ENCODE data around the gene CARF.

The CARF gene

DNA sequence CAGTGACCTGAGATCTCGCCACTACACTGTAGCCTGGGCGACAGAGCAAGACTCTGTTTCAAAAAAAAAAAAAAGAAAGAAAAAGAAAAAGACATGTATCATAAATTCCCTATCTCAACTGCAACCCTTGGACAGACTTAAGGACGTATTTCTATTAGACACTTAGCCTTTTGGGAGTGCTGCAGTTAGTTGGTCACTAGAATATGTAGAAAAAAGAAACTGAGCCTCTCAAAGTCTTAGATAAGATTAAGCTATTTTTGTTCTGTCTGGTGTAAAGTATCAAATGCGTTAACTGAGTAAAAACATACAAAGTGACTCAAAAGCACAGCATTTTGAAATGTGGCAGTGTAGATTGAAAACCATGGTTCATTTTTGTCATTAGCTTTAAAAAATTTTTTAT lies 109.9 kb downstream of the CARF start:
- no peak for DNase-seq (ENCODE audit: low spot score)

DNA sequence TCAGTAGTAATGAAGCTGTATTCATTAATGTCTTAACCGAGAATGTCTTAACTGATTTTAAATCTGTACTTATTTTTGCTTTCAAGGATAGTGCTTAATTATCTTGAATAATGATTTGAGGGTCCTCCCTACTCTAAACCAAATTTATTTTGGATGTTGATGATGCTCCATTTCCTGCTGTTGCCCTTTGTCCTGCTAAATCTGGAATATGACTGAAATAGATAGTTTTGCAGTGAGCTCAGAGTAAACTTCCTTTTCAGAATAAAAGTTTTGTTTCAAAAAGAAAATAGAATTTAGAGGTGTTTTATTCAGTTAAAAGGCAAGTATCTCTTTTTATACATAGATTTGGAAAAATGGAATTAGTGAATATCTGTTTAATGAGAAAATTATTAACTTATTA lies 110.7 kb downstream of the CARF start:
- DNase-seq (ENCODE audit: low spot score) = no peak

DNA sequence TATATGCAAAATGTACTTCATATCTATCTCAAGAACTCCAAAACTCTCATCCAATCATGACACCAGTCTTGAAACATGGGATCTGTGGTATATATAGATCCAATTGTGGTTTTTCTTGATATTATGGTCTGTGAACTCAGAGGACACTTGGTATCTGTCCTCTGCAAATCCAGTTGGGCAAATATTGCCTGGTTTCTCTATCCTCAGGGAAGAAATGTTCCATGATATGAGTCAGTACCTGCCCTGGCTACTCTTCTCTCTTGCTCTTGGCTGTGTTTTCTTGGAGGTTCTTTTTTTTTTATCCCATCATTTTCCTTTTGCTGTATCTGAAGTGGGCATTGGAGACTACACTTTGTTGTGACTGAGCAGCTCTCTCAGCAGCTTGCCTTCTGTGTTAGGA lies 113.5 kb downstream of the CARF start:
- no peak for DNase-seq (ENCODE audit: low spot score)

DNA sequence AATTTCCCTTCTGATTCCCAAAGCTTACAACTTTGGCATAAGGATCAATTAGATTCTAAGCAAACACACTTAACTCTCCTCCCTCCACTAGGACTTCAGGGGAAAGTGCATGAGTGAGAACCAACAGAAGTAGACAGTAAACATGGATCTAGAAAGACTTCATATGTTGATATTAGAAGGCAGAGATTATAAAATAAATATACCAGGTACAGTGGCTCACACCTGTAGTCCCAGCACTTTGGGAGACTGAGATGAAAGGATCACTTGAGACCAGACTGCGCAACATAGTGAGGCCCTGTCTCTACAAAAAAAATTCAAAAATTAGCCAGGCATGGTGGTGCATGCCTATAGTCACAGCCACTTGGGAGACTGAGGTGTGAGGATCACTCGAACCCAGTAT lies 118.5 kb downstream of the CARF start:
- DNase-seq (ENCODE audit: low spot score) = no peak

DNA sequence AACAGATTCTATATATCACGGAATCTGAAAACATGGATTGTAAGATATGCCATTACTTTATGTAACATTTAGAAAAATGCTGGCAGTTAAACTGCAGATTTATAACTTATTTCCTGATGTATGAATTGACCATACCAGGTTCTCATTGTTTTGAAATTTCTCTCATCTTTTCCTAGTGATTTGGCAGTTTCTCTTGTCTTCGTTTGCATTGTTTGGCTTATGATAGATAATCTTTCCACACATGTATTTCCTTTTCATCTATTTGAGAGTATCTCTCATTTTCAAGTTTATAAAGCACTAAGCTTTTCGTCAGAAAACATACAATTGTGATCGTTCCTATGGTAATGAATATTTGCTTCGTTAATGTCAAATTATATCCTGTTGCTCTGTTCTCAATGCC lies 118.9 kb downstream of the CARF start:
- DNase-seq (ENCODE audit: low spot score) = no peak

DNA sequence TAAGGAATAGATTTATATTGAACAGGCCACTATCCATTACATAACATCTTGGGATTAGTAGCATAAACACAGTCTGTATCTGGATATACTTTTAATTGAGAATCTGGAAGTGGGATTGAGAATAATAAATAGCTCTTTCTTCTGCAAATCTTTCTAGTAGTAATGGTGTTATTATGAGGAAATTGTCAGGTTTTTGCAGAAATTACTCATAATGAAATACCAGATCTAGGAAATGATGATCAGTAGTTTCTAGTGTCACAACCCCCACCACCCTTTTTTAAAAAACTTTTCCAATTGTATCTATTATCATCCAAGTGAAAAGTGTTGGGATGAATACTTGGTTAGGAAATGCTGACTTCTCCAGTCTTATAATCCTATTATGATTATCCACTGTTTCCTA lies 121.3 kb downstream of the CARF start:
- DNase-seq (ENCODE audit: low spot score) = no peak

DNA sequence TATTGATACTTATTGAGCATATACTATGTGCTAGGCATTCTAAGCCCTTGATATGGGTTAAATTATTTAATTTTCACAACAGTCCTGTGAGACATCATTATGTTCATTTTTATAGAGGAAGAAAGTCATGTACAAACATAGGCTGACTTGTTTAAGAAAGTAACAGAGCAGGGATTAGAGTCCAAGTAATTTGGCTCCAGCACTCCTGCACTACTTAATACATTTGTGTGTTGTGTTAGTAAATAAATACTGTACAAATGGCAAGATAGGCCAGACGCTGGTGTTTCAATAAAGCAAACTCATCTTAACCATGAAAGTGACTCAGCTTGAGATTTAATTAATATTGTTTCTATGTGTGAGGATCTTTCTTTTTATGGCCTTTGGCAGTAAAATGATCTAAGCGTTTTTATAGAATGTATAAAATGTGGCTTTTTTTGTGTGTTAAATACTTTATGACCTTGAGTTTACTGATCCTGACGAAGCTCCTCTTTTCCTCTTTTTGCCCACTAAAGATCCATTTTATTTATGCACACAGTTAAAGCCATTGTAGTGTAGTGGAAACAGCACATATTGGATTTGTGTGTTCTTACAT lies 123.9 kb downstream of the CARF start:
- no peak for DNase-seq (ENCODE audit: low spot score)

All from D341Med (cell line).